AG09319 (cell line): ENCODE results near the gene APEH.

Experiments
- DNase-seq: peaks from one replicate; pipeline ENCODE4 v3.0.0-alpha.2; 2010; ENCODE audit warnings: low read depth; ENCODE audit errors: extremely low read depth
- TF ChIP-seq, protein P1 (sequence below): IDR thresholded peaks from 2 replicates; pipeline ENCODE4 v1.5.1; 2011; ENCODE audit warnings: low read depth, mild to moderate bottlenecking, inconsistent platforms, low read length, moderate library complexity

Gene APEH

DNA sequence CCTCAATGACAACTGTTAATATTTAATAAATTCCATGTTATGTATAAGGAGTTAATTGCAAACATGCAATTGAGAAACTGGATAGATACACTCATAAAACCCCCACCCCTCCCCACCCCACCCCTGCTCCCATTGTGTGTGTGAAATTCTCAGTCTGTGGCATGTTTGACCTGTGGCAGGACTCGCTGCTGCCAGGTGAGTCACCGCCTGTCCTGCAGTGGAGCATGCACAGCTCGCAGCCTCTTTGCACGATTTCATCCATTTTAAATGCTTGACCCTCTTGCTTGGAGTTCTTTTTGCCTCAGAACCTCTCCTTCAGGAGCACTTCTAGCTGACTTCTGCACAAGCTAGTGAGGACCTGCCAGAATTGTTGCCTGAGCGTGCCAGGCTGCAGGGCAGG lies 5.3 kb upstream of the APEH start:
- DNase-seq = no peak
- TF ChIP-seq, protein P1, sequence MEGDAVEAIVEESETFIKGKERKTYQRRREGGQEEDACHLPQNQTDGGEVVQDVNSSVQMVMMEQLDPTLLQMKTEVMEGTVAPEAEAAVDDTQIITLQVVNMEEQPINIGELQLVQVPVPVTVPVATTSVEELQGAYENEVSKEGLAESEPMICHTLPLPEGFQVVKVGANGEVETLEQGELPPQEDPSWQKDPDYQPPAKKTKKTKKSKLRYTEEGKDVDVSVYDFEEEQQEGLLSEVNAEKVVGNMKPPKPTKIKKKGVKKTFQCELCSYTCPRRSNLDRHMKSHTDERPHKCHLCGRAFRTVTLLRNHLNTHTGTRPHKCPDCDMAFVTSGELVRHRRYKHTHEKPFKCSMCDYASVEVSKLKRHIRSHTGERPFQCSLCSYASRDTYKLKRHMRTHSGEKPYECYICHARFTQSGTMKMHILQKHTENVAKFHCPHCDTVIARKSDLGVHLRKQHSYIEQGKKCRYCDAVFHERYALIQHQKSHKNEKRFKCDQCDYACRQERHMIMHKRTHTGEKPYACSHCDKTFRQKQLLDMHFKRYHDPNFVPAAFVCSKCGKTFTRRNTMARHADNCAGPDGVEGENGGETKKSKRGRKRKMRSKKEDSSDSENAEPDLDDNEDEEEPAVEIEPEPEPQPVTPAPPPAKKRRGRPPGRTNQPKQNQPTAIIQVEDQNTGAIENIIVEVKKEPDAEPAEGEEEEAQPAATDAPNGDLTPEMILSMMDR = no peak

DNA sequence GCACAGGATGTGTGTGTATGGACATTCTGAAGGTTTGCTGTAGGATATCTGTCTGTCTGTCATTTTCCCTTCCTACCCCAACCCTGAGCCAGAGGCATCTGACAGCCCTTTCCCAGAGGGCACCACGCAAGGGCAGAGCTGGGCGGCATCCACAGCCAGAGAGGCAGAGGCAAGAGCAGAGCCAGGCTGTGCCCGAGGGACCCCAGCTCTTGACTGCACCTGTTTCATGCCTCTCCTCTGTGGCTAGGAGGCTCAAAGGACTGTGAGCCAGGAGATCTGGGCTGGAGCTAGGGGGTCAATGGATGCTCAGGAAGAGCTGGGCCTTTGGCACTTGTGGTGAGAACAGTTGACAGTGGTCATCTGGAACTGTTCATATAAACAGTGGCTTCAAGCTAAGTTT lies 4.8 kb upstream of the APEH start:
- no peak for DNase-seq
- TF ChIP-seq, protein P1 = no peak

DNA sequence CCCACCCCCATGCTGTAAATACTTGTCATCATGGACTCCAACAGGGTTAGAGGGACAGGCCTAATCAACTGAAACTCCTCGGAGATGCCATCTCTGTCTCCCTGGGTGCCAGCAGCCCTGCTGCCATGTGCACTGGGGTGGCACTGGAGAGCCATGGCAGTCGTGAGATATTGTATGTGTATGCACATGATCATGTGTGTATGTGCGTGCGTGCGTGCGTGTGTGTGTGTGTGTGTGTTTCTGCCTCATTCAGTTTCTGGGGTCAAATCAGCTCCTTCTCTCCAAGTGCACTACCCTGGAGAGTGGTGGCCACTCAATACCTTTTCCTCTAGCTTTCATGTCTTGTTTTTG lies 3.2 kb upstream of the APEH start:
- TF ChIP-seq, protein P1 = no peak
- DNase-seq = no peak

DNA sequence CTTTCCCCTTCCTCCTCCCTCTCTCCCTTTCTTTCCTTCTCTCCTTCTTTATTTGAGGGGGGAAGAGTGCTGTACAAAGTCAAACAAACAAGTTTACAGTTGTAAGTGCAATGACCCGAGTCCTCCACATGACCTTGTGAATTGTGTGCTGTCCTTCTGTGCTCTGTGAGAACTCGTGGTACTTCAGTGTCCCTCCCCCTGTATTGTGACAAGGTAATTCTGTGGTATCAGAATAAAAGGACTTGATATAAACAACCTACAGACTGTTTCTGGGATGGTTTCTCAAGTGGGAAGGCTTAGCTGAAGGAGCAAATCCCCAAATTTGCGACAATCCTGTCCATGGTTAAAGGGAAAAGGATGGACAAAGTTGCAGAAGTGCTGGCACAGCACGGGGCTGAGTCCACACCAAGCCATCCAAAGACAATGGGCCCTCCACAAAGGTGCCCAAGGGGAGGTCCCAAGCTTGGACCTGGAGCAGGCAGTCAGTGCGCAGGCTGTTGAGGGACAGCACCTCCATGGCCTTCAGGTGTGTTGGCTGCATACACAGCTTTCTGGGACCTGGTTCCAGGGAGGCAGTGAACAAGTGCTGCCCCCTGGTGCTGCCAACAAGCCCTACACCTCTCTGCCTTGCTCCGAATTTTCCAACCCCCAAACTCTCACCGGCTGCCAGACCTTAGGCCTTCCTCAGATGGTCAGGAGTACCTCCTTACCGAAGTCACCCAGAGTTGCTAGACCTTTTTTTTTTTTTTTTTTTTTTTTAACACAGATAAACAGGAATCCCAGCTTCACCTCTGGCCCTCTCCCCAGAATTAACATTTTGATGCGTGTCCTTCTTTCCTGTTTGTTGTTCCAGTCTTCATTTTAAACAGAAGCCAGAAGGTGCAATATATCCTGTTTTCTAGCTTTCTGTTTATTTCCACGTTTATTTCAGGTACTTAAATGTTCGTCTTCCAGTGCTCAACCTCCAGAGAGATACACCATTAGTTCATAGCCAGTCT lies 2.6 kb upstream of the APEH start:
- TF ChIP-seq, protein P1 = peak; percentile 82
- DNase-seq = no peak

DNA sequence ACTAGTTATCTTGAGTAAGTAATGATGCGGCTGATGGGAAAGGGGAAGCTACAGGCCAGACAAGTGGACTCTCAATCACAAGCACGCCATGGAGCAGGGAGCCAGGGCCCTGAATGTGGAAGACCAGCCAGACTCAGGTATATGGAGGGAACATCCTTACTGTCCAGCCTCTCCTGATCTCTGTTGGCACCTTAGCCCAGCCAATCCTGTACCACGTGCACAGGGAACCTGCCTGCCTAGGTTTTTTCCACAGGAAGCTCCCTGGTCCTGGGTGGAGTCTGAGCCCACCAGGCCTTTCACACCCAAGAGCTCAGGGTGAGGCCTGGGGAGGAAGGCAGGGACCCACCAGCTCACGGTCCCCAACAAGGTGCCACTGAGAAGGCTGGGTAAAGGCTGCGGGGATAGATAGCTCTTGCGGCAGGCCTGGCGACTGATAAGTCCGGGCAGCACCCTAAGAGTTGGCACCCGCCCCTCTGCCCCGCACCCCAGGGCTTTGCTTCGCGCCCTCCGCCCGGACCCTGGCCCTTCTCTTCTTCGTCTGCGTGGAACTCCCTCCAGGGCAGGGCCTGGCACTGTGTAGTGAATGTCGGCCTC lies 933 bp upstream of the APEH start:
- DNase-seq = no peak

DNA sequence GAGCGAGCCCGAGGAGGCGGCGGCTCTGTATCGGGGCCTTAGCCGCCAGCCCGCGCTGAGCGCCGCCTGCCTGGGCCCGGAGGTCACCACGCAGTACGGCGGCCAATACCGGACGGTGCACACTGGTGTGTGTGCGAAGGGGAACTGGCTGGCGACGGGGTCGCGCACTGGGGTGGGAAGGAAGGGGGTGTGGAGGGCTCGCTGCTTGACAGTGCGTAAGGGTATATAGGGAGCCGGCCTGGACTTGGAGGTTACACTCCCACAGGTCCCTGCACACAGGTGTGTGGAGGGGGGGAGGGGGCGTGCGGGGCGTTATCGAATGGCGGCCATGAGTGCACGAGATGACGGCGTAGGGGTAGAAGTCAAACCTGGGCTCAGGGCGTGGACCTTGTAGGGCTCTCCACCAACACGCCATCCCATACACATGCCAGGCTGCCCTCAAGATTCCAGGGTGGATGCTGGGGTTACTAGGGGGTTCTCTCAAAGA lies 389 bp downstream of the APEH start:
- TF ChIP-seq, protein P1 = no peak; the same call in 1 of the 2 replicates
- no peak for DNase-seq

More for the DNA sequence above, 933 bp upstream of the APEH start:
- TF ChIP-seq, protein P1 = no peak

DNA sequence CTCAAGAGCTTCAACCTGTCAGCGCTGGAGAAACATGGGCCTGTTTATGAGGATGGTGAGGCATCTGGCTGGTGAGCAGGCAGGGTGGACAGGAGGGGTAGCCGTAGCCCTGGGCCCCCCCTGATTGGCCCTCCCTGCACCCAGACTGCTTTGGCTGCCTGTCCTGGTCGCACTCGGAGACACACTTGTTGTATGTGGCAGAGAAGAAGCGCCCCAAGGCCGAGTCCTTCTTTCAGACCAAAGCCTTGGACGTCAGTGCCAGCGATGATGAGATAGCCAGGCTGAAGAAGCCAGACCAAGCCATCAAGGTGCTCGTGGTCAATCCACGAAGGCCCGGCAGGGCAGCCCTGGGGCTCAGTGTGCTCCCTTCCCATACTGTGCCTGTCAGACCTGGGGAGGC lies 1.8 kb downstream of the APEH start:
- DNase-seq = no peak
- TF ChIP-seq, protein P1 = no peak
